K562 (cell line): ENCODE measurements around the gene INHA. TPM values are rescaled to one million over a fixed set of nuclear protein-coding genes. Genes with fewer than 3 reads are reported as not detected.
A peak's percentile ranks its signal among the peaks of the same experiment; 100 is the strongest.

Source experiments
- ASH1L ChIP-seq: fragments of 450-650 bp; IDR thresholded peaks from 2 replicates; pipeline ENCODE4 v1.6.1; 2018; ENCODE audit warnings: borderline replicate concordance, mild to moderate bottlenecking, low read depth; ENCODE audit not compliant: partially characterized antibody
- BCOR ChIP-seq: fragments of 450-650 bp; IDR thresholded peaks from 2 replicates; pipeline ENCODE4 v1.6.1; 2016
- CBX3 ChIP-seq, 2 experiments: IDR thresholded peaks; 1 replicate in 1 of 2; 2 replicates in 1 of 2; pipeline ENCODE4 v1.6.1; 2012; ENCODE audit warnings: inconsistent platforms in 2 of 2, low read length in 2 of 2, borderline replicate concordance in 1 of 2, control low read depth in 1 of 2
- ELF2 ChIP-seq: fragments of 250-450 bp; sonication (Bioruptor Pico); IDR thresholded peaks from 2 replicates; pipeline ENCODE4 v1.5.0; 2021; ENCODE audit warnings: mild to moderate bottlenecking
- FOXM1 ChIP-seq, 2 experiments: fragments of 450-650 bp in 1 of 2; sonication (generic) in 1 of 2; formaldehyde crosslinking in 1 of 2; IDR thresholded peaks; 2 replicates each; pipeline versions ENCODE4 v1.6.1 to v1.9.0; 2017 to 2022; ENCODE audit warnings: low read depth in 2 of 2, mild to moderate bottlenecking in 2 of 2, missing genetic modification reagents in 1 of 2, moderate library complexity in 1 of 2
- HDGF ChIP-seq: fragments of 450-650 bp; IDR thresholded peaks from 2 replicates; pipeline ENCODE4 v1.6.1; 2016
- KLF16 ChIP-seq: IDR thresholded peaks from 2 replicates; pipeline ENCODE4 v1.6.1; 2016; ENCODE audit warnings: antibody characterized with exemption
- MCM2 ChIP-seq: fragments of 450-650 bp; IDR thresholded peaks from 2 replicates; pipeline ENCODE4 v1.6.1; 2017; ENCODE audit warnings: low read depth, mild to moderate bottlenecking
- MYNN ChIP-seq, 2 experiments: sonication (generic); formaldehyde crosslinking in 1 of 2; IDR thresholded peaks; 2 replicates each; pipeline versions ENCODE4 v1.5.0 to v1.6.1; 2016 to 2020; ENCODE audit warnings: antibody characterized with exemption in 1 of 2, missing genetic modification reagents in 1 of 2
- NFIC ChIP-seq: fragments of 450-650 bp; IDR thresholded peaks from 2 replicates; pipeline ENCODE4 v1.6.1; 2017; ENCODE audit warnings: mild to moderate bottlenecking, inconsistent platforms
- NFXL1 ChIP-seq: fragments of 450-650 bp; formaldehyde crosslinking; IDR thresholded peaks from 2 replicates; pipeline ENCODE4 v1.4.0; 2021; ENCODE audit warnings: mild to moderate bottlenecking
- PRPF4 ChIP-seq: fragments of 200-400 bp; formaldehyde crosslinking; IDR thresholded peaks from one replicate; pipeline ENCODE4 v1.6.1; 2017; ENCODE audit warnings: low read length, low read depth, mild to moderate bottlenecking; ENCODE audit not compliant: insufficient read depth, poor library complexity, severe bottlenecking
- PURB ChIP-seq: sonication (generic); formaldehyde crosslinking; IDR thresholded peaks from 2 replicates; pipeline ENCODE4 v1.9.0; 2021; ENCODE audit warnings: low read depth, mild to moderate bottlenecking, missing genetic modification reagents
- RBM25 ChIP-seq: fragments of 200-400 bp; formaldehyde crosslinking; IDR thresholded peaks from 2 replicates; pipeline ENCODE4 v1.6.1; 2018; ENCODE audit warnings: low read length, low read depth, moderate library complexity; ENCODE audit not compliant: severe bottlenecking
- ZNF143 ChIP-seq: sonication (generic); formaldehyde crosslinking; IDR thresholded peaks from 2 replicates; pipeline ENCODE4 v1.9.0; 2022; ENCODE audit warnings: mild to moderate bottlenecking, missing genetic modification reagents
- ZNF239 ChIP-seq: fragments of 250-450 bp; sonication (Bioruptor Pico); IDR thresholded peaks from 2 replicates; pipeline ENCODE4 v1.4.0; 2020; ENCODE audit warnings: mild to moderate bottlenecking
- polyA plus RNA-seq, 8 experiments: library from polyadenylated mRNA; depleted of rRNA in 4 of 8; stranded (reverse) in 5 of 8; unstranded in 3 of 8; fragments of >200 nt; fragmentation: Nextera tagmentation in 2 of 8; fragmentation: Illumina TruSeq in 1 of 8; extraction: Ambion mirVana in 2 of 8; extraction: Trizol in 1 of 8; gene quantifications; 2 replicates each; pipeline versions ENCODE4 v1.2.1 to v1.2.3, GENCODE V29; 2011 to 2014; ENCODE audit warnings: inconsistent platforms in 1 of 8, missing spikeins in 1 of 8
- total RNA-seq, 7 experiments: library from RNA; depleted of rRNA in 6 of 7; stranded (reverse); fragments of >200 nt in 6 of 7; fragmentation: Illumina TruSeq in 2 of 7; extraction: Trizol in 2 of 7; gene quantifications; 2 replicates each; pipeline versions ENCODE4 v1.2.1 to v1.2.3, GENCODE V29; 2011 to 2021; ENCODE audit warnings: low replicate concordance in 1 of 7
- TF ChIP-seq, protein P1 (sequence below): fragments of 450-650 bp; IDR thresholded peaks from 2 replicates; pipeline ENCODE4 v1.7.1; 2018; ENCODE audit warnings: mild to moderate bottlenecking, low read depth; ENCODE audit not compliant: partially characterized antibody
- TF ChIP-seq, protein P2 (sequence below): fragments of 450-650 bp; formaldehyde crosslinking; IDR thresholded peaks from 2 replicates; pipeline ENCODE4 v1.4.0; 2022; ENCODE audit warnings: mild to moderate bottlenecking, moderate library complexity
- TF ChIP-seq, protein P3 (sequence below), 2 experiments: fragments of 450-650 bp in 1 of 2; sonication (generic) in 1 of 2; formaldehyde crosslinking; conservative IDR thresholded peaks; 2 replicates each; pipeline versions ENCODE4 v1.4.0 to v1.8.1; 2020 to 2022; ENCODE audit warnings: mild to moderate bottlenecking in 1 of 2, missing genetic modification reagents in 1 of 2
- TF ChIP-seq, protein P4 (sequence below): sonication (generic); formaldehyde crosslinking; IDR thresholded peaks from 2 replicates; pipeline ENCODE4 v1.9.0; 2022; ENCODE audit warnings: mild to moderate bottlenecking, missing genetic modification reagents
- TF ChIP-seq, protein P5 (sequence below): sonication (generic); formaldehyde crosslinking; IDR thresholded peaks from 2 replicates; pipeline ENCODE4 v1.8.0; 2022; ENCODE audit warnings: missing genetic modification reagents, mild to moderate bottlenecking, borderline replicate concordance

Gene INHA
- total and polyA plus RNA-seq, 9 of the 15 experiments (the other 6 are each of a cell fraction or from before 2014, with no cell fraction given): 0.07 to 1.9 (median 0.40) TPM

DNA sequence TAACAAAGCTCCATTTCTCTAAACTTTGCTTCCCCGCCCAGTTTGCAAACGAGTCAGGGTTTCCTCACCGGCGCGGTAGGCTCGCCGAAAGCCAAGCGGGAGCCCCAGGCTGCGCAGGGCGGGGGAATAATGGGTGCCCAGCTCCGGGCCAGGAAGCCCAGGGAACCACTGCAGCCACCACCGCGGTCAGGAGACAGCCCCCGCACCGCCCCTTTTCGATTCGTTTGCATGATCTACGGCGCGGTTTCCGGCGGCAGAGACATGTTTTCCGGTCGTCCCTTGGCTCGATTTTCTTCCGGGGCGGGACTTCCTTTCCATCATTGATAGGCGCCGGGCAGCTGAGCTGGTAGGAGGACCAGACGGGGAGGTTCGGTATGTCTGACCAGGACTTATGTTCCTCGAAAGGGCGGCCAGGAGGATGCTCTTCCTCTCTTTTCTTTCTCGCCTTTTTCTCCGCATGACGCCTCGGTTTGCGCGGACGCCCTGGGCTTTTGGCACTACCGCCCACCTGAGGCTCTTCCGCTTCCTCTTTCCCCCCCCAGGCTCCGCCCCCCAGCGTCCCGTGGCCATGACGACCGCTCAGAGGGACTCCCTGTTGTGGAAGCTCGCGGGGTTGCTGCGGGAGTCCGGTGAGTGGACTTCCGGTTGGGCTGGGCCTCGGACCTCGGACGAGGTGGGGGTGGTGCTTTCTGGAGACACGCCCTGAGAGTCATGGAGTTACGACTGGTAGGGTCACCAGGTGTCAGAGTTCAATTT, 25.6 kb downstream of the INHA start, which contains the start of gene STK11IP (continued):
- TF ChIP-seq, protein P1, sequence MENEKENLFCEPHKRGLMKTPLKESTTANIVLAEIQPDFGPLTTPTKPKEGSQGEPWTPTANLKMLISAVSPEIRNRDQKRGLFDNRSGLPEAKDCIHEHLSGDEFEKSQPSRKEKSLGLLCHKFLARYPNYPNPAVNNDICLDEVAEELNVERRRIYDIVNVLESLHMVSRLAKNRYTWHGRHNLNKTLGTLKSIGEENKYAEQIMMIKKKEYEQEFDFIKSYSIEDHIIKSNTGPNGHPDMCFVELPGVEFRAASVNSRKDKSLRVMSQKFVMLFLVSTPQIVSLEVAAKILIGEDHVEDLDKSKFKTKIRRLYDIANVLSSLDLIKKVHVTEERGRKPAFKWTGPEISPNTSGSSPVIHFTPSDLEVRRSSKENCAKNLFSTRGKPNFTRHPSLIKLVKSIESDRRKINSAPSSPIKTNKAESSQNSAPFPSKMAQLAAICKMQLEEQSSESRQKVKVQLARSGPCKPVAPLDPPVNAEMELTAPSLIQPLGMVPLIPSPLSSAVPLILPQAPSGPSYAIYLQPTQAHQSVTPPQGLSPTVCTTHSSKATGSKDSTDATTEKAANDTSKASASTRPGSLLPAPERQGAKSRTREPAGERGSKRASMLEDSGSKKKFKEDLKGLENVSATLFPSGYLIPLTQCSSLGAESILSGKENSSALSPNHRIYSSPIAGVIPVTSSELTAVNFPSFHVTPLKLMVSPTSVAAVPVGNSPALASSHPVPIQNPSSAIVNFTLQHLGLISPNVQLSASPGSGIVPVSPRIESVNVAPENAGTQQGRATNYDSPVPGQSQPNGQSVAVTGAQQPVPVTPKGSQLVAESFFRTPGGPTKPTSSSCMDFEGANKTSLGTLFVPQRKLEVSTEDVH: peak; percentile 96
- TF ChIP-seq BCOR (no peak), ZNF143 (CRISPR knock-in tag) (no peak), PURB (CRISPR knock-in tag) (no peak), HDGF (no peak), ZNF239 (CRISPR knock-in tag) (no peak), MCM2 (no peak), RBM25 (no peak), NFXL1 (CRISPR knock-in tag) (no peak), ASH1L (peak; percentile 67), ELF2 (peak; percentile 93), PRPF4 (no peak), MYNN (IDR thresholded peaks at IDR 0.05) (no peak), MYNN (CRISPR knock-in tag; IDR thresholded peaks at IDR 0.05) (no peak), NFIC (no peak; the same call in 1 of the 2 replicates), FOXM1 (IDR thresholded peaks at IDR 0.05; ENCODE audit: low read depth) (no peak), FOXM1 (CRISPR knock-in tag; IDR thresholded peaks at IDR 0.05; ENCODE audit: low read depth) (no peak), CBX3 (IDR thresholded peaks at IDR 0.05; ENCODE audit: borderline replicate concordance in 1 of 2, low read length in 2 of 2) (no peak), KLF16 (no peak)
- TF ChIP-seq, protein P2, sequence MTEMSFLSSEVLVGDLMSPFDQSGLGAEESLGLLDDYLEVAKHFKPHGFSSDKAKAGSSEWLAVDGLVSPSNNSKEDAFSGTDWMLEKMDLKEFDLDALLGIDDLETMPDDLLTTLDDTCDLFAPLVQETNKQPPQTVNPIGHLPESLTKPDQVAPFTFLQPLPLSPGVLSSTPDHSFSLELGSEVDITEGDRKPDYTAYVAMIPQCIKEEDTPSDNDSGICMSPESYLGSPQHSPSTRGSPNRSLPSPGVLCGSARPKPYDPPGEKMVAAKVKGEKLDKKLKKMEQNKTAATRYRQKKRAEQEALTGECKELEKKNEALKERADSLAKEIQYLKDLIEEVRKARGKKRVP (CRISPR knock-in tag): no peak
- TF ChIP-seq, protein P3, sequence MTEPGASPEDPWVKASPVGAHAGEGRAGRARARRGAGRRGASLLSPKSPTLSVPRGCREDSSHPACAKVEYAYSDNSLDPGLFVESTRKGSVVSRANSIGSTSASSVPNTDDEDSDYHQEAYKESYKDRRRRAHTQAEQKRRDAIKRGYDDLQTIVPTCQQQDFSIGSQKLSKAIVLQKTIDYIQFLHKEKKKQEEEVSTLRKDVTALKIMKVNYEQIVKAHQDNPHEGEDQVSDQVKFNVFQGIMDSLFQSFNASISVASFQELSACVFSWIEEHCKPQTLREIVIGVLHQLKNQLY (CRISPR knock-in tag; conservative IDR thresholded peaks at IDR 0.05): no peak
- TF ChIP-seq, protein P4, sequence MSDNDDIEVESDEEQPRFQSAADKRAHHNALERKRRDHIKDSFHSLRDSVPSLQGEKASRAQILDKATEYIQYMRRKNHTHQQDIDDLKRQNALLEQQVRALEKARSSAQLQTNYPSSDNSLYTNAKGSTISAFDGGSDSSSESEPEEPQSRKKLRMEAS (CRISPR knock-in tag): peak; percentile 54; the same call in 1 of the 2 replicates
- TF ChIP-seq, protein P5, sequence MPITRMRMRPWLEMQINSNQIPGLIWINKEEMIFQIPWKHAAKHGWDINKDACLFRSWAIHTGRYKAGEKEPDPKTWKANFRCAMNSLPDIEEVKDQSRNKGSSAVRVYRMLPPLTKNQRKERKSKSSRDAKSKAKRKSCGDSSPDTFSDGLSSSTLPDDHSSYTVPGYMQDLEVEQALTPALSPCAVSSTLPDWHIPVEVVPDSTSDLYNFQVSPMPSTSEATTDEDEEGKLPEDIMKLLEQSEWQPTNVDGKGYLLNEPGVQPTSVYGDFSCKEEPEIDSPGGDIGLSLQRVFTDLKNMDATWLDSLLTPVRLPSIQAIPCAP: no peak
